GM23338 (cell line): Measurements from ENCODE around the gene DNAH11. TPM values are rescaled to one million over a fixed set of nuclear protein-coding genes. Genes with fewer than 3 reads are reported as not detected.

Experiments used
- ATAC-seq: fragments of 200-7000 bp; cut with Tn5 transposase; 3 replicates; pipeline ENCODE4 v1.9.1; 2020
- DNase-seq: peaks from one replicate; pipeline ENCODE4 v3.0.0-alpha.2; 2015; ENCODE audit warnings: low spot score
- H2AFZ ChIP-seq: fragments of 200-600 bp; sonication (generic); 2 replicates; pipeline ENCODE4 v1.8.0; 2016; ENCODE audit warnings: antibody characterized with exemption, mild to moderate bottlenecking, moderate library complexity
- H3F3A ChIP-seq: fragments of 200-600 bp; sonication (generic); replicated peaks from 2 replicates; pipeline ENCODE4 v1.8.0; 2017; ENCODE audit warnings: antibody characterized with exemption, mixed run types, low read depth
- H3K27ac ChIP-seq: fragments of 200-600 bp; sonication (generic); 2 replicates; pipeline ENCODE4 v1.6.1; 2016; ENCODE audit warnings: low read depth
- H3K27me3 ChIP-seq: fragments of 200-600 bp; sonication (generic); 2 replicates; pipeline ENCODE4 v1.8.0; 2016; ENCODE audit warnings: mild to moderate bottlenecking, mixed run types, moderate library complexity; ENCODE audit not compliant: insufficient read depth
- H3K36me3 ChIP-seq: fragments of 200-600 bp; sonication (generic); 2 replicates; pipeline ENCODE4 v1.8.0; 2016; ENCODE audit warnings: mild to moderate bottlenecking; ENCODE audit not compliant: insufficient read depth
- H3K4me1 ChIP-seq: fragments of 200-600 bp; sonication (generic); 2 replicates; pipeline ENCODE4 v1.8.0; 2016; ENCODE audit warnings: mild to moderate bottlenecking, moderate library complexity; ENCODE audit not compliant: insufficient read depth
- H3K4me2 ChIP-seq: fragments of 200-600 bp; sonication (generic); 2 replicates; pipeline ENCODE4 v1.7.1; 2017; ENCODE audit warnings: mixed run types
- H3K4me3 ChIP-seq: fragments of 200-600 bp; sonication (generic); 2 replicates; pipeline ENCODE4 v1.6.1; 2016; ENCODE audit warnings: mixed run types
- H3K79me2 ChIP-seq: fragments of 200-600 bp; sonication (generic); replicated peaks from 2 replicates; pipeline ENCODE4 v1.8.0; 2017; ENCODE audit warnings: mild to moderate bottlenecking; ENCODE audit not compliant: insufficient read depth
- H3K9me2 ChIP-seq: fragments of 200-600 bp; sonication (generic); 2 replicates; pipeline ENCODE4 v1.8.0; 2017; ENCODE audit not compliant: insufficient read depth
- H4K20me1 ChIP-seq: fragments of 200-600 bp; sonication (generic); replicated peaks from 2 replicates; pipeline ENCODE4 v1.8.0; 2017; ENCODE audit warnings: mild to moderate bottlenecking; ENCODE audit not compliant: insufficient read depth
- H3K27ac Mint-ChIP-seq: 2 replicates; pipeline ENCODE4 v1.8.0; 2020; ENCODE audit warnings: inconsistent platforms, mild to moderate bottlenecking, moderate library complexity, mixed read lengths
- H3K27me3 Mint-ChIP-seq: 3 replicates; pipeline ENCODE4 v1.8.0; 2022; ENCODE audit warnings: low read depth, mild to moderate bottlenecking, moderate library complexity, mixed read lengths, inconsistent platforms; ENCODE audit not compliant: insufficient read depth, poor library complexity
- H3K36me3 Mint-ChIP-seq: 3 replicates; pipeline ENCODE4 v1.8.0; 2021; ENCODE audit warnings: low read depth, mild to moderate bottlenecking, inconsistent platforms, moderate library complexity, mixed read lengths
- H3K4me1 Mint-ChIP-seq: 3 replicates; pipeline ENCODE4 v1.8.0; 2020; ENCODE audit warnings: mild to moderate bottlenecking, inconsistent platforms, mixed read lengths
- H3K4me3 Mint-ChIP-seq: 3 replicates; pipeline ENCODE4 v1.8.0; 2021; ENCODE audit warnings: moderate library complexity, mild to moderate bottlenecking, inconsistent platforms, mixed read lengths
- H3K9me3 Mint-ChIP-seq: 3 replicates; pipeline ENCODE4 v1.8.0; 2020; ENCODE audit warnings: moderate library complexity, mild to moderate bottlenecking, inconsistent platforms, mixed read lengths
- CREB1 ChIP-seq: fragments of 250-450 bp; sonication (Bioruptor Pico); IDR thresholded peaks from 2 replicates; pipeline ENCODE4 v1.5.0; 2020; ENCODE audit warnings: low read depth, mild to moderate bottlenecking, moderate library complexity
- CTCF ChIP-seq, 2 experiments: fragments of 200-600 bp in 1 of 2; sonication (generic) in 1 of 2; conservative IDR thresholded peaks; 2 replicates each; pipeline versions ENCODE4 v1.5.1 to v1.6.1; 2016 to 2017; ENCODE audit warnings: antibody characterized with exemption in 2 of 2, low read depth in 2 of 2, mild to moderate bottlenecking in 2 of 2, moderate library complexity in 1 of 2
- ETS1 ChIP-seq: IDR thresholded peaks from 2 replicates; pipeline ENCODE4 v1.6.1; 2016; ENCODE audit warnings: antibody characterized with exemption
- EZH2 ChIP-seq: fragments of 200-600 bp; sonication (generic); IDR thresholded peaks from one replicate; pipeline ENCODE4 v1.8.0; 2017; ENCODE audit warnings: antibody characterized with exemption, mild to moderate bottlenecking, low read depth; ENCODE audit not compliant: unreplicated experiment
- JUNB ChIP-seq: IDR thresholded peaks from one replicate; pipeline ENCODE4 v1.6.1; 2016; ENCODE audit warnings: antibody characterized with exemption; ENCODE audit not compliant: unreplicated experiment
- NANOG ChIP-seq: IDR thresholded peaks from 2 replicates; pipeline ENCODE4 v1.6.1; 2016; ENCODE audit warnings: antibody characterized with exemption, borderline replicate concordance
- POLR2AphosphoS5 ChIP-seq: IDR thresholded peaks from 2 replicates; pipeline ENCODE4 v1.6.1; 2016; ENCODE audit warnings: antibody characterized with exemption, low read depth
- REST ChIP-seq: IDR thresholded peaks from one replicate; pipeline ENCODE4 v1.6.1; 2018; ENCODE audit warnings: antibody characterized with exemption; ENCODE audit not compliant: unreplicated experiment
- STAT1 ChIP-seq: IDR thresholded peaks from one replicate; pipeline ENCODE4 v1.6.1; 2016; ENCODE audit warnings: antibody characterized with exemption; ENCODE audit not compliant: unreplicated experiment
- ZNF114 ChIP-seq: fragments of 250-450 bp; sonication (Bioruptor Pico); IDR thresholded peaks from 2 replicates; pipeline ENCODE4 v1.5.0; 2020; ENCODE audit warnings: mild to moderate bottlenecking, moderate library complexity
- ZNF331 ChIP-seq: fragments of 250-450 bp; sonication (Bioruptor Pico); IDR thresholded peaks from 2 replicates; pipeline ENCODE4 v1.5.0; 2020; ENCODE audit warnings: low read depth, mild to moderate bottlenecking, moderate library complexity
- ZNF462 ChIP-seq: fragments of 250-450 bp; sonication (Bioruptor Pico); IDR thresholded peaks from 2 replicates; pipeline ENCODE4 v1.5.0; 2020; ENCODE audit warnings: mild to moderate bottlenecking, moderate library complexity
- polyA plus RNA-seq: library from polyadenylated mRNA; unstranded; fragments of >200 nt; fragmentation: Nextera tagmentation; extraction: Ambion mirVana; gene quantifications from 2 replicates; pipeline ENCODE4 v1.2.1, GENCODE V29; 2016
- total RNA-seq: library from RNA; depleted of rRNA; stranded (reverse); fragments of >200 nt; shearing (Covaris generic); gene quantifications from 2 replicates; pipeline ENCODE4 v1.2.3, GENCODE V29; 2014

DNAH11 gene
- total and polyA plus RNA-seq, 2 experiments from 2014 or later: 9.3 TPM

- no peak overlapping the region for H3K4me3 Mint-ChIP-seq
- peaks cover 90% of the 10 kb centered on the region for H3K36me3 Mint-ChIP-seq
Observed at GRCh38 chr7:21910253-21910652, 367.4 kb downstream of the DNAH11 start.

More at GRCh38 chr7:21910253-21910652, 367.4 kb downstream of the DNAH11 start:
- Mint-ChIP-seq H3K4me1 (0 out of 3 replicates have a peak, but pooled peaks cover 2% of the 10 kb centered on the region), H3K9me3 (no peaks in the 10 kb centered on the region), H3K27ac (no peak overlapping the region; the same call in 1 of the 2 replicates), H3K27me3 (peaks cover 2% of the 10 kb centered on the region)
- Histone ChIP-seq H4K20me1 (peaks cover 11% of the 10 kb centered on the region), H3F3A (no peaks in the 10 kb centered on the region), H3K4me1 (no peaks in the 10 kb centered on the region), H3K36me3 (peaks cover 32% of the 10 kb centered on the region), H2AFZ (no peak overlapping the region), H3K4me2 (no peak overlapping the region), H3K79me2 (peaks cover 29% of the 10 kb centered on the region), H3K4me3 (no peak overlapping the region), H3K27me3 (no peaks in the 10 kb centered on the region), H3K27ac (no peak overlapping the region), H3K9me2 (no peaks in the 10 kb centered on the region)
- DNase-seq (no peak), ATAC-seq (no peak)
- no peak for TF ChIP-seq JUNB
- no peak for TF ChIP-seq REST
- TF ChIP-seq CTCF (conservative IDR thresholded peaks at IDR 0.05; ENCODE audit: low read depth in 2 of 2): no peak
- TF ChIP-seq ZNF331 (CRISPR knock-in tag): no peak
- TF ChIP-seq ETS1: no peak
- no peak for TF ChIP-seq ZNF462 (CRISPR knock-in tag)
- TF ChIP-seq ZNF114 (CRISPR knock-in tag): no peak
- no peak for TF ChIP-seq CREB1 (CRISPR knock-in tag)
- no peak for TF ChIP-seq NANOG
- no peak for TF ChIP-seq EZH2
- no peak for TF ChIP-seq STAT1
- no peak for TF ChIP-seq POLR2AphosphoS5
